BE2C (cell line): ENCODE measurements around the gene TARP.

Experiments used
- DNase-seq: peaks from one replicate; pipeline ENCODE4 v3.0.0-alpha.2; 2020
- H3K27me3 ChIP-seq: fragments of 250-450 bp; sonication (Bioruptor Pico); 2 replicates; pipeline ENCODE4 v1.5.1; 2020; ENCODE audit warnings: mild to moderate bottlenecking
- H3K36me3 ChIP-seq: fragments of 250-450 bp; sonication (Bioruptor Pico); 2 replicates; pipeline ENCODE4 v1.5.1; 2020; ENCODE audit warnings: mild to moderate bottlenecking
- H3K4me1 ChIP-seq: fragments of 250-450 bp; sonication (Bioruptor Pico); 2 replicates; pipeline ENCODE4 v1.5.1; 2020
- H3K4me3 ChIP-seq: 2 replicates; pipeline ENCODE4 v1.5.1; 2011; ENCODE audit warnings: low read depth, low read length
- H3K9me3 ChIP-seq: fragments of 250-450 bp; sonication (Bioruptor Pico); 2 replicates; pipeline ENCODE4 v1.5.1; 2020
- CTCF ChIP-seq: IDR thresholded peaks from 2 replicates; pipeline ENCODE4 v1.5.1; 2012; ENCODE audit warnings: mild to moderate bottlenecking, low read depth, low read length

The TARP gene

GRCh38 chr7:38232502-38233366, 40.7 kb downstream of the TARP start:
- Histone ChIP-seq H3K36me3 (no peaks in the 10 kb centered on the region; the same call in 1 of the 2 replicates), H3K4me1 (no peaks in the 10 kb centered on the region), H3K27me3 (no peaks in the 10 kb centered on the region), H3K4me3 (no peak overlapping the region), H3K9me3 (no peaks in the 10 kb centered on the region)
- no peak for TF ChIP-seq CTCF
- DNase-seq = no peak

- TF ChIP-seq CTCF = no peak
- Histone ChIP-seq H3K4me1 (no peaks in the 10 kb centered on the region), H3K36me3 (no peaks in the 10 kb centered on the region; the same call in none of the 2 replicates), H3K27me3 (no peaks in the 10 kb centered on the region), H3K9me3 (no peaks in the 10 kb centered on the region), H3K4me3 (no peak overlapping the region)
- DNase-seq = no peak
These were observed 43.4 kb downstream of the TARP start for GRCh38 chr7:38229884-38230642.

- H3K4me1 ChIP-seq = no peaks in the 10 kb centered on the region
- no peak for TF ChIP-seq CTCF
- no peaks in the 10 kb centered on the region for H3K9me3 ChIP-seq
- H3K36me3 ChIP-seq = no peaks in the 10 kb centered on the region; the same call in none of the 2 replicates
- DNase-seq = no peak
- no peaks in the 10 kb centered on the region for H3K27me3 ChIP-seq
- no peak overlapping the region for H3K4me3 ChIP-seq
These were observed 44.0 kb downstream of the TARP start for GRCh38 chr7:38229386-38229785.

- Histone ChIP-seq H3K27me3 (no peaks in the 10 kb centered on the region), H3K4me1 (no peaks in the 10 kb centered on the region), H3K9me3 (no peaks in the 10 kb centered on the region), H3K36me3 (peaks cover 4% of the 10 kb centered on the region), H3K4me3 (no peak overlapping the region)
- TF ChIP-seq CTCF = no peak
- no peak for DNase-seq
These were observed 49.0 kb downstream of the TARP start for GRCh38 chr7:38224392-38224791.

GRCh38 chr7:38223306-38223705, 50.1 kb downstream of the TARP start:
- H3K4me1 ChIP-seq = no peaks in the 10 kb centered on the region
- H3K4me3 ChIP-seq = no peak overlapping the region
- no peaks in the 10 kb centered on the region for H3K9me3 ChIP-seq
- no peak for TF ChIP-seq CTCF
- no peak for DNase-seq
- peaks cover 4% of the 10 kb centered on the region for H3K36me3 ChIP-seq
- no peaks in the 10 kb centered on the region for H3K27me3 ChIP-seq
